Measurements from ENCODE around the gene LPIN1.

GRCh38 chr2:11865378-11865777 is 118.9 kb downstream of the LPIN1 start:
- TF ChIP-seq JUN (CRISPR knock-in tag; IDR thresholded peaks at IDR 0.05): no peak
- TF ChIP-seq ZNF232 (CRISPR knock-in tag; IDR thresholded peaks at IDR 0.05): no peak
- no peak for TF ChIP-seq CTCF (IDR thresholded peaks at IDR 0.05)
- TF ChIP-seq ARID4B (CRISPR knock-in tag; IDR thresholded peaks at IDR 0.05; ENCODE audit: borderline replicate concordance): no peak
- no peak for TF ChIP-seq AR (CRISPR knock-in tag; IDR thresholded peaks at IDR 0.05)
- no peak for TF ChIP-seq ERG (CRISPR knock-in tag; IDR thresholded peaks at IDR 0.05)
- no peak for TF ChIP-seq ATF3 (CRISPR knock-in tag; conservative IDR thresholded peaks at IDR 0.05)
- TF ChIP-seq CREM (CRISPR knock-in tag; IDR thresholded peaks at IDR 0.05): no peak
- TF ChIP-seq ZNF512 (CRISPR knock-in tag; IDR thresholded peaks at IDR 0.05; ENCODE audit: borderline replicate concordance): no peak
- TF ChIP-seq TEAD1 (CRISPR knock-in tag; IDR thresholded peaks at IDR 0.05): no peak
- no peak for TF ChIP-seq NR1H2 (CRISPR knock-in tag; IDR thresholded peaks at IDR 0.05)
- no peak for TF ChIP-seq USF2 (CRISPR knock-in tag; IDR thresholded peaks at IDR 0.05)
- no peak for TF ChIP-seq NR2C2 (CRISPR knock-in tag; IDR thresholded peaks at IDR 0.05)
